Measurements from ENCODE around the gene JADE1.

GRCh38 chr4:128869776-128870509 lies 60.4 kb downstream of the JADE1 start:
- TF ChIP-seq CTCF (conservative IDR thresholded peaks at IDR 0.05 in 1 of 2, IDR thresholded peaks at IDR 0.05 in 1 of 2; ENCODE audit: extremely low read depth in 1 of 2, insufficient read depth in 1 of 2, low read depth in 1 of 2, low read length in 2 of 2) (no peak), EZH2 (IDR thresholded peaks at IDR 0.05; ENCODE audit: borderline replicate concordance, low read length) (no peak)

Measured in mammary epithelial cell (primary cell).